GM19099 (cell line): Measurements from ENCODE around the gene GHRHR.

Source experiments
- POLR2A ChIP-seq: IDR thresholded peaks from 3 replicates; pipeline ENCODE4 v1.6.1; 2011; ENCODE audit warnings: low read depth; ENCODE audit not compliant: insufficient read length; ENCODE audit errors: extremely low read depth

Gene GHRHR

DNA sequence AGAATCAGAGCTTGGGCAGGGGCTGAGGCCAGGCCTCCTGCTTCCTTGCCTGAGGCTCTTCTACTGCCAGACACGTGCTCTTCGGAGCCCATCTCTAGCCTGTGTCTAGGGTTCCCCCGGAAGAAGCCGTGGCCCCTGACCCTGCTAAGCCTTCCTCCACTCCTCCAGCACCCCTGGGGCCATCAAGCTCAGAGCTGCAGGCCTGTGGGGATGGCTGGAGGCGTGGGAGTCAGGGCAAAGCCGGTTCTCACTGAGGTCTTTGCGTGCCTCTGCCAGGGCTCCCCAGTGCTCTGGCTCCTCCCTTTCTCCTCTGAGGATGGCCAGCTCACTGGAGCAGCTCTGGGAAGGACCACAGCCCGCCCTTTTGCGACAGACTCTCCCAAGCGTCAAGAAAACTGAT, 34.4 kb downstream of the GHRHR start:
- no peak for TF ChIP-seq POLR2A

DNA sequence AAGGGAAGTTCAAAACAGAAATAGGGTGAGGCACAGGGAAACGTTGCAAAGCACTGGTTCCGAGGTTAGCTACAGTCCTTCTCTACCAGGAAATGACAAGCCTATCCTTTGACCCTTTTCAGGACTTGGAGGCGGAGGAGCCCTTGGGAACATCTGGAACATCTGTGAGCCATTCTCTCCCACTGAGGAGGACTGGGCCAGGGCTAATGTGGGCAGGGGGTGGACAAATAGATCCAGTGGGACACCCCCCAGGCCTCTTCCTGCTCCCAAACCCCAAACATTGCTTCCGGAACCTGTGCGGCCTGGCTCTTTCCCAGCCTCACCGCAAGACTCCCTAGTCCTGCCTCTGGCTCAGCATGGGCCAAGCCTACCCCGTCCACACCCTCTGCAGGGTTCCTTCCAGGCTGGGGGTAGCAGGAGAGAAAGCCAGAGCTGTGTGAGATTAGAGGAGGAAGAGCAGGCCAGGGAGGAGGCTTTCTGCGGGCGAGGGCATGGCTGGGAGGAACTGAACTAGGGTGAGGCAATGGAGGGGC, 36.5 kb downstream of the GHRHR start:
- TF ChIP-seq POLR2A = no peak

DNA sequence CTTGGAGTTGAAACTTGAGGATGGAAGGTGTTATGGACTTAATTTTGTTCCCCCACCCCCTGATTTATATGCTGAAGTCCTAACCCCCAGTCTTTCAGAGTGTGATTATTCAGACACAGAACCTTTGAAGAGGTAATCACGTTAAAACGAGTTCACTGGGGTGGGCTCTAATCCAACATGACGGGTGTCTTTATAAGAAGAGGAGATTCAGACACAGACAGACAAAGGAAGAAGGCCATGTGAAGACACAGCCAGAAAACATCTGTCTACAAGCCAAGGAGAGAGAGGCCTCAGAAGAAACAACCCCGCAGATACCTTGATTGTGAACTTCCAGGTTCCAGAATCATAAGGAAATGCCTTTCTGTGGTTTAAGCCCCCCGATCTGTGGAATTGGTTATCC, 37.0 kb downstream of the GHRHR start:
- TF ChIP-seq POLR2A = no peak

DNA sequence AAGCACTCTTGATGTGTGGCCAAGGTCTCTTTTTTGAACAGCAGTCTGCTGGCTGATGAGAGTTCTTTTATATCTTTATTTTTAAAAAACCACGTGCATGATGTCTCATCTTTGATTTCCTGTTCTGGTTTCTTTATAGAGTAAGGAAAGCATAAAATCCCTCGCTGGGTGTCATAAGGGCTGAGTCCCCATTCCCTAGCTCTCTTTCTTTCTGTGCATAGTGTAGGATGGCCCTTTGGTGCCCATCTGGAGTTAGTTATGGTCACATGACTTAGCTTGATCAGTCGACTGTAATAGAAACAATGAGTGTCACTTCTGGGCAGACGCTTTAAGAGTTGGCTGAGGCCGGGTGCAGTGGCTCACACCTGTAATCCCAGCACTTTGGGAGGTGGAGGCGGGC, 38.5 kb downstream of the GHRHR start:
- TF ChIP-seq POLR2A = no peak

DNA sequence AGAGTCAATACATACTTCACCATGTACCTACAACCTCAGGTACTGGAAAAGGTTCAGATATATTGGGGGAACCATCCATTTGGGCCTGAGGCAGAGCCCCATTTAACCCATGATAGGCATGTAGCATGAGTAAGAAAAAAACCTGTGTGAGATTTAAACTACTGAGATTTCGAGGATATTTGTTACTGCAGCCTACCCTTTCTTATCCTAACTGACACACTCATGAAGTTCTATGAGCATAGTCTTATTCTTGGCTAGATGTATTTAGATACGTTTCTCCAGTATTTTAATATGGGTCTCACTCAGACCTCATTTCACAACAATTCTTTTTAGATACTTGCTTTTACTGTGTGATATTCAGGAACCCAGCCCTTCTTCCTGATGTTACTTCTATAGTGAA, 39.3 kb downstream of the GHRHR start:
- no peak for TF ChIP-seq POLR2A

DNA sequence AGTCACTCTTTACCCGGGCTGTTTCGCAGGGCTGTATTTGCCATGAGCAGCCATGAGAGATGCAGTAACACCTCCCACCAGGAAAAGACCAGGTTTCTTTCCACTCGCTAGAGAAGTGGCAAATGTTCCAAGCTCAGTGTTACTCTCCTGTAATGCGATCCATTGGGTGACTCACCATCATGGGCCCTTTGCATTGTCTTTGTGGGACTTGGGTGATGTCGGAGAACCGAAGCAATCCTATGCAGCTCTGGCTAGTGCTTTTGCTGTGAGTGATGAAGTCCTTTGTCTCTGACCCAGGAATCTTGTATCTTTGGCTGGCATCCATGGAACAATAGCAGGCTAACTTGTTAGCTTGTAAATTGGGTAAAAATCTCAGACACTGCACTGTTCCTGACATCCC, 40.0 kb downstream of the GHRHR start:
- no peak for TF ChIP-seq POLR2A

DNA sequence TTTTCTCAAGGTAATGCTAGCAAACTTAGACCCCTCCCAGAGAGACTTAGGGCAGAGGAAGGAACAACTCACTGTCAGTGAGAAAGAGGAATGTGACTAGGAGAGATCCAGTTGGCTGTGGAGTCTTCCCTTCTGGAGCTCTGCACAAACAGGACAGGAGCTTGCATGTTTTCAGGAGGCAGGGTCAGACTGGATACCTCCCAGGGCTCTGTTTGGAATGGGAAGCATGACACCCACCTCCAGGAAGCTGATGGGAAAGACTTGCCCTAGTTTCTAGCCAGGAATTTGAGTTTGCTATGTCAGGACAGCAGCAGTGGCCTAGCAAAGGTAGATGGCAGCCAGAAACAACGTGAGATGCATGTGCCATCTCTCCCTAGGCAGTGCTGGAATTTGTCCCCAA, 40.6 kb downstream of the GHRHR start:
- TF ChIP-seq POLR2A = no peak

DNA sequence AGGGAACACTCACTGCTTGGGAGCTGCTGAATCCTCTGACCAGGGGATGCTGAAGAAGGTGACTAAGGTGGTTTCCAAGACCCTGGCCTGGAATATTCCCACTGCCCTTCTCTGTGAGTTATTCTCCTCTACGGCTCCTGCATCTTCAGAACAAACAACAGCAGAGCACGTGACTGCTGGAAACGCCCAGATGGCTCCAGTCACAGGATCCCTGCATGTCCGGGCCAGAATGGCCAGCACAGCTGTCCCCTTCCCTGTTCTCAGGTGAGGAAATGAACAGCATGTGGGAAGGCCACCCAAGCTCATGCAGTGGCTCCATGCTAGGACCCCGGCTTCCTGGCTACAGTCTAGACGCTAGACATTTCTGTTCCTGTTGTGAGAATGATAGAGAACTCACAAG, 43.1 kb downstream of the GHRHR start:
- no peak for TF ChIP-seq POLR2A

DNA sequence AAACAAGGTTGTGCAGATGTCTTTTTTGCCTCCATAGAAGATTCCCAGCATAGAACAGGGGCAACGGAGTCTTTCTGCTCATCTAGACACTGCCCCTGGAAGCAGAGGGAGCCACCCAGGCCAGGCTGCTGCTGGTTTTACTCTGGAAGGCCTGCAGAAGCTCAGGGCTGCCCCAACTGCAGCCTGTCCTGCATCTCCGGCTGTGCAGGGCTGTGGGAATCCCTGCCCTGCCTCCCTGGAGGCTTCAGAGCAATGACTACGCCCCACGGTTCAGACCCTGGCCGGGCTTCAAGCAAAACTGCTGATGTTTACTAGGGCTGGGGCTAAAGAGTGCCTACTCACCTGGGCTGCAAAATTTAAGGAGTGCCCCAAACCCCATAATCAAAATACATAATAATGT, 43.9 kb downstream of the GHRHR start:
- no peak for TF ChIP-seq POLR2A

DNA sequence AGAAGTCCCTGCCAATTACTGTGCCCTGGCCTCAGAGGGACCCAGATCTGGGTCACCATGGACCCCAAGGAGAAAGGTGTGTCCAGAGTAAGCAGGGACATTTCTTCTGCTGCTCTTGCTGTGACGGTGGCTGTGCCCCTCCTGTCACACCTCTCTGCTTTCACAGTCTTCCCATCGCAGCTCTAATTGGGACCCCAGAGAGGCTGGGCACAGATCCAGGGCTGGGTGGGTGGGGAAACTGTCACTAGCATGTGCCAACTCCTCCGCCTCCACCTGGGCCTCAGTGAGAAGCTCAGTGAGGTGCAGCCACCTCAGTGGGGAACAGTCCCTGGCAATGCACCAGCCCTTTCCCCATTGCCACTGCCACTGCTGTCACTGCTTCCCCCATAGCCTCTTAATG, 51.1 kb downstream of the GHRHR start:
- no peak for TF ChIP-seq POLR2A

DNA sequence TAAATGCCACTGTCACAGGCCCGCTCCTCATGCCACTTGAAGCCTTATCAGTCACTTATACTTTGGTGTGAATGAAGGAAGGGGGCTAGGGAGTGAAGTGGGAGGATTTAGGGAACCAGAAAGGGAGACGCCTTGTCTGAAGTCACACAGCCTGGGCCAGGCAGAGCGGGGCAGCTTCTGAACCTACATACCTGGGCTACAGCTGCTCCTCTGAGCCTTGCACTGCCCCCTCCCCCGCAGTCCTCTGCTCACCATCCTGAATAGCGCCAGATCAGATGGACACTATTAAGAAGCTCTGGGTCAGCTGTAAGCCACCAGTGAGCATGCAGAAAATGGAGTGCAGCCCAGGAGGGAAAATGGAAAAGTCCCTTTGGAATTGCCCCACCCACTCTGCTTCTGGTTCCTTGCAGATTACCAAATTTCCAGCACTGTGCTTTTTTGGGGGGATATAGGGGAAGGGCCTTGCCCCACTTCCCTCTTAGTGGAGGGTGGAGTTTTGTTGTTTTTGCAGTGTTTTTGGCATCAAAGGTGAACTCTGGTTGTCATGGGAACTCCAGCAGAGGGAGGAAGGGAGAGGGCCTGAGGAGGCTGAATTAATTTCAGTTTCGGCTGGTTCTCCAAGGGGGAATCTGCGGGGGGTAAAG, 53.4 kb downstream of the GHRHR start:
- TF ChIP-seq POLR2A = no peak

DNA sequence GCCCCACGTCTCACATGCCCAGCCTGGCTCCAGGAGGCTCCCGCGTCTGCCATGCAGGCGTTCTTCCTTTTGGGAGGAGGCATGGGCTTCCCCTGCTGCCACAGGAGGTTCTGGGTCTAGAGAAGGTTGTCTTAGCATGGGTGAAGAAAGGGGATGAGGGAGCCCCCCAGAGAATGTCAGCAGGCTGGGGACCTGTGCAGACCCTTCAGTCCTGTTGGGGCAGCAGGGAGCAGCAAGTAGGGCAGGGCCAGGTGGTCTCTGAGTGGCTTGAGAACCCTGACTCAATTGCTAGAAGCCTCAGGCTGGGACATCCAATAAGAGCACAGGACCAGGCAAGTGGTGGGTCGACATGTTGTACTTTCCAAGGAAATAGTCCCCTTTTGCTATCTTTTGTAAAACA, 54.0 kb downstream of the GHRHR start:
- TF ChIP-seq POLR2A = no peak

DNA sequence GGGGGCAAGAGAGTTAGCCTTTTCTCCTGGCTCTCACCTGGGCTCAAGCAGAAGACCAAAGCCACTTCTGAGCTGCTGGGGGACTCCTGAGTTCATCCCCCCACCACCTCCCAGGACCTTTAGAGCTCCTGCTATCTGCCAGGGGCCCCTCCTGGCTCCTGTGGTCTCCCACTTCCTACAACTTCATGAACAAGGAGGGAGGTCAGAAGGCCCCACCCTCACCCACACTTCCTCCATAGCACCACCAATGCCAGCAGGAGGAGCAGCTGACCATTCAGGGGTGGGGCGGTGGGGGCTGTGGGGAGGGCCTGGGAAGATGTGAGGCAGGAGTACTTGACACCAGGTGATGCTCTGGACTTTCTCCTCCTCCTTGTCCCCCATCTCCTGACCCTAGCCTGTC, 55.8 kb downstream of the GHRHR start:
- no peak for TF ChIP-seq POLR2A

DNA sequence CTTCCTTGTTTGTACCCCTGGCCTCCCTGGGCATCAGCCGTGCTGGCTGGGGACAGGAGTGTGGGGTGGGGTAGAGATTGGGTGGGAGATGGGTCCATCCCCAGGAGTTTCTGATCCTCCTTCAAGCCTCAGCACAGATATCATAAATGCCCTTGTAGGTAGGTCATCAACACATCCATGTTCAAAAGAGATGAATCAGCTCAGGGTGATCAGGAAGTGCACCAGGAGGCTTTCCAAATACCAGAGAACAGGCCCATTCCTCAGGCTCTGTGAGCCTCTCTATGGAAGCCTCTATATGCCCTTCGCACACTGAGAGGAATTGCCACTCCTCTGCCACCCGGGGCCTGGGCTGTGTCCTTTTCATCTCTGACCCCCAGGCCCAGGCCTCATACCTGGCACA, 56.4 kb downstream of the GHRHR start:
- TF ChIP-seq POLR2A = no peak

DNA sequence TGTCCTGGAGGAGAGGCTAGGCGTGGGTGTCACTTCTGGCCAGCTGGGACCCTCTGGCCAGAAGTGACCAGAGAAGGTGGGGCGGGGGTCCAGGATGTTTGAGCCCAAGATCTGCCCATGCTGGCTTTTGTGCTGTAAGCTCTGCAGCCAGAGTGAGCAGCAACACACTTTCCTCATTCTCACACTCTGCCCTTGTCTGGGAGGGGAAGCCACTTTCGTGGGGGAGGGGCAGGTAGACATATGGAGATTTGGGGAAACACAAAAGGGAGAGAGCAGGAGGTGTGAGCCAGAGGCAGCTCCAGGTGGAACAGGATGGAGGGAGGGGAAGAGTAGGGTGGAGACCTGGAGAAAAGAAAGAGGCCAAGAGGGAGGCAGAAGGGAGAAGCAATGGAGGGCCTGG, 56.9 kb downstream of the GHRHR start:
- TF ChIP-seq POLR2A = no peak

DNA sequence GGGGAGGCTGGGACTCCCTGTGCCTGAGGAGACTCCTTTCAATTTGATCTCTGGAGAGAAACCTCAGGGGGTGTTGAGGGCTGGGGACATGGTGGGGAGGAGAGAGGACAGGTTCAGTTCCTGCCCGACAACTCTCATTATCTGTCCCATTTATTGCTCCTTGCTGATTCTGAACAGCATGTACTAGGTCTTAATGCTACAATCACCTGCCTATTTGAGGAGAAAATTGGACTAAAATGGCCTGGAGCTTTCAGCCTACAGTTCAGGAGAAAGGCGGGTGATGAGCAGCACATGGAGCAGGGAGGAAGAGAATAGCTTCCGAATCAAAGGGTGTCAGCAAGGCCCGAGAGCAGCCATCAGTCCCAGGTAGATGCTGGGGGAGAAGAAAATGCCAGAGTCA, 58.4 kb downstream of the GHRHR start:
- no peak for TF ChIP-seq POLR2A

DNA sequence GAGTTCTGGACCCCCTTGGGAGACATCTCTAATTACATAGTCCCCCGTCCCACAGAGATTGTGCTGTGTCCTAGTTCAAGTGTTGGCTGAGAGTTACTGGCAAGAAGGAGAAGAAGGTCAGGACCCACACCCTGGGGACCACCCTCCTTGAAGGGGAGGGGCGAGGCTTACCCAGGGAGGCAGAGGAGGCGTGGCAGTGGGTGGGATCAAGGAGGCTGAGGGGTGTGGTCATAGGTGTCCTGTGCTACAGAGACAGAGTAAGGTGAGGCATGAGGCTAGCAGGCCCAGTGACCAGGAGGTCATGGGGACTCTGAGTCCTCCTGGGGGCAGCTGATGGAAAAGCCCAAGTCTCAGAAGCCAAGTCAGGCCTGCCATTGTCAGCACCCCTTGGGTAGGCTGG, 59.0 kb downstream of the GHRHR start:
- TF ChIP-seq POLR2A = no peak
